GM10266 (cell line): Measurements from ENCODE around the gene PRICKLE2.

Experiments
- DNase-seq: peaks from one replicate; pipeline ENCODE4 v3.0.0; 2012; ENCODE audit errors: extremely low spot score
- TF ChIP-seq, protein P1 (sequence below): IDR thresholded peaks from 2 replicates; pipeline ENCODE4 v1.5.1; 2012; ENCODE audit warnings: mild to moderate bottlenecking, low read depth; ENCODE audit not compliant: control insufficient read depth, insufficient read depth; ENCODE audit errors: missing control alignments

The PRICKLE2 gene

GRCh38 chr3:64155328-64155727, 69.9 kb downstream of the PRICKLE2 start:
- DNase-seq, result no peak
- TF ChIP-seq, protein P1, sequence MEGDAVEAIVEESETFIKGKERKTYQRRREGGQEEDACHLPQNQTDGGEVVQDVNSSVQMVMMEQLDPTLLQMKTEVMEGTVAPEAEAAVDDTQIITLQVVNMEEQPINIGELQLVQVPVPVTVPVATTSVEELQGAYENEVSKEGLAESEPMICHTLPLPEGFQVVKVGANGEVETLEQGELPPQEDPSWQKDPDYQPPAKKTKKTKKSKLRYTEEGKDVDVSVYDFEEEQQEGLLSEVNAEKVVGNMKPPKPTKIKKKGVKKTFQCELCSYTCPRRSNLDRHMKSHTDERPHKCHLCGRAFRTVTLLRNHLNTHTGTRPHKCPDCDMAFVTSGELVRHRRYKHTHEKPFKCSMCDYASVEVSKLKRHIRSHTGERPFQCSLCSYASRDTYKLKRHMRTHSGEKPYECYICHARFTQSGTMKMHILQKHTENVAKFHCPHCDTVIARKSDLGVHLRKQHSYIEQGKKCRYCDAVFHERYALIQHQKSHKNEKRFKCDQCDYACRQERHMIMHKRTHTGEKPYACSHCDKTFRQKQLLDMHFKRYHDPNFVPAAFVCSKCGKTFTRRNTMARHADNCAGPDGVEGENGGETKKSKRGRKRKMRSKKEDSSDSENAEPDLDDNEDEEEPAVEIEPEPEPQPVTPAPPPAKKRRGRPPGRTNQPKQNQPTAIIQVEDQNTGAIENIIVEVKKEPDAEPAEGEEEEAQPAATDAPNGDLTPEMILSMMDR, result no peak

GRCh38 chr3:64152676-64153466, 72.4 kb downstream of the PRICKLE2 start:
- TF ChIP-seq, protein P1, result no peak
- DNase-seq, result no peak

DNA sequence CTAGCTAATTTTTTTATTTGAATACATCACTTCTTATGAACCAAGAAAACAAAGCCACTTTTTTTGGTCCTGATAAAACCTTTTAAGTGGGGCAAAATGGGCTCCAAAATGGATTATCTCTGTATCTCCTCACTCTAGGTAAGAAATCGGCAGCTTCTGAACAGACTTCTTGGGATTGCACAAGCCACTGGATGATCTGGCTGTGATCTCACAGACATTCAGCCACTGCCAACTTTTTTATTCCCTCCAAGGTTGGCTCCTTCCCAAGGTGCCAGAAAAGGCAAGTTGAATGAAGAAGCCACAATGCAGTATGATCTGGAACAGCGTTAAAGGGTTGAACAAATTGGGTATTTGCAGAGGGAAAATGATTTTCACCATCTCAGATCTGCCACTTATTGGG, 73.2 kb downstream of the PRICKLE2 start:
- TF ChIP-seq, protein P1, result no peak
- DNase-seq, result no peak

- TF ChIP-seq, protein P1, result no peak
- DNase-seq, result no peak
Measured at GRCh38 chr3:64151342-64151871, 73.9 kb downstream of the PRICKLE2 start.

GRCh38 chr3:64150623-64151207, 74.6 kb downstream of the PRICKLE2 start:
- TF ChIP-seq, protein P1, result no peak
- no peak for DNase-seq

- TF ChIP-seq, protein P1, result no peak
- DNase-seq, result no peak
Measured at GRCh38 chr3:64149886-64150285, 75.4 kb downstream of the PRICKLE2 start.
